GM19455 (cell line): ENCODE results near the gene MCHR2.

ENCODE experiments used
- ATAC-seq: cut with Tn5 transposase; IDR thresholded peaks from one replicate; pipeline ENCODE4 v1.9.1; 2021; ENCODE audit not compliant: unreplicated experiment

Gene MCHR2

DNA sequence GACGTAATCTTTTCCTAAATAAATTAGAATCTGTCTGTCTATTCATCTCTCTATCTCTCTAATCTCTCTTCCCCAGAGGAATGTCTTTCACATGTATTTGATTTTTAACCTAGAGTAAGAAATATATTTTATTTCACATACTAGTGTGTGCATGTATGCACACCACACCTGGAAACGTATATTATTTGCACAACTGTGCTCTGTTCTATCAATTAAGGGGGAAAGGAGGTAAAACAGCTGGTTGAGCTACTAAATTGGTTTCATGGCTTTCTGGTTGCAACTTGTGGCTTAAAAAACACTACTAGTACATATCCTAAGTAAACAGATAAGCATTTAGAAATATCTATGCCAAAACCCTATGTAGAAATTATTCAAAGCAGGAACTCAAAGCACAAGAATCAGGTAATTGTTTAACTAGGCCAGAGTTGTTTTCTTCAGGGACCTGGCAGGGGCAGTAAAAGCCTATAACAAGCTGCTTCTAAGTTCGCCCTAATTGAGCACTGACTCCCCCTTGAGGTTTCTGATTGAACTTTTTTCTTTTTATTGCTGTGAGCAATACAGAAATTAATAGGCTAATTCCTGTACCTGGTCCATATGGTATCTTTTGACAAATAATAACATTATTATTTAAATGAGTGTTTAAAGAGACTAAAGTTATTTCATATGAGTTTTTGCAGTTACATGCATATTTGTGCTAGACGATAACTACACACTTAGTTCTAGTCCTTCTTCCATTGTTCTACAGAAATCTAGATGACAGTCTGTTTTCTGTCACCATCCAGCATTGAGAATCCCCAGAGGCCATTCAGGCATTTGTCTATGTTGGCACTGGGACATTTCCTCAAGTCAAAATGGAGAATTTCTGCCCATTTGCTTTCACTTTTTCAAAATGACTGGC lies 88.6 kb downstream of the MCHR2 start:
- ATAC-seq: peak; percentile 81

DNA sequence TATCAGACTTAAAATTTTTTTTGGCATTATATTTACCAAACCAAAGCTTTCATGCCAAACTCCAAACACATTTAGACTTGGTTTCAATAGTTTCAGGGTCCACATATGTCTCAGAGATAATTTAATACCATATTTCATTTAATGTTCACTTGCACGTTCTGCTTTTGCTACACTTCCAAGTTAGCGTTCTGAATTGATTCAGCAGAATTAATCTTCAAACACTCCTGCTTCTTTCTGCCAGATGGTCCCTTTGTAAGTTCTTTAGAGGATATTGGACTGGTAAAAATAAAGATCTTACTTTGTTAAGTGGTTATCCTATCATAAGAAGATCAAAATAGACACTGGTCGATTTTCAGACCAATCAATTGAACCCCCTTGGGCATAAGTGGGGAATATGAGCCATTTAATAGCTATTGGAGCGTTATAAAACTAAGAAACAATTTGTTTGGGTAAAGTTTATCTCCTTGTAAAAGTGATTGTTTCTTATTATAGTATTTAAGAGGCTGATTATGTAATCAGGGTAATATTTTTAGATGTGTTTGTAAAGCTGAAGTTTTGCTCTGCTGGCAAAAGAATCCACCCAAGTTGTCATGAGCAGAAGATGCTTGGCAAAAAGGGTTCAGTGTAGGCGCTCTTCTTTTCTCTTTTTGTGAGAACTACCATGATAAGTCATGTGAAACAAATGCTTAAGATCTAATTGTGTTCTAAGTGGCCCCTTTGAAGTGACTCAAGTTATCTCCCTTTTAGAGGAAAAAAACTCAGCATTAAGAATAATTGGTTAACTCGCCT lies 92.2 kb downstream of the MCHR2 start:
- ATAC-seq: no peak

DNA sequence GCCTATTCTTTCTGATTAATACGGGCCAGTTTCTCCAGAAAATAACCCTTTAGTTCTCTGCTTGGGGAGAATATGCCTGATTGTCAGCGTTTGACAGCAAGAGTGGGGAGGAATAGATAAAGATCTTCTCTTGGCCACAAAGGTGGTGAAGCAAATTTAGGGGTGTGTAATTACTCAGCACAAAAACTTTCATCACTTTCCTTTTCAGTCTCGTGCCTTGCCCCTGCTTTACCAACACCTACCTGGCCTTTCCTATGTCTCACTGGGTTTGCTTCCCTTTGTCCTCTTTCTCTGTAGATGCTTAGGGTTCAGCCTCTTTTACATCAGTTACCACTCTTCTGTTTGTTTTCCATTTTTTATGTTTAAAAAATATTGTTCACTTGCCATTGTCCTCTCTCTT lies 99.2 kb downstream of the MCHR2 start:
- no peak for ATAC-seq

DNA sequence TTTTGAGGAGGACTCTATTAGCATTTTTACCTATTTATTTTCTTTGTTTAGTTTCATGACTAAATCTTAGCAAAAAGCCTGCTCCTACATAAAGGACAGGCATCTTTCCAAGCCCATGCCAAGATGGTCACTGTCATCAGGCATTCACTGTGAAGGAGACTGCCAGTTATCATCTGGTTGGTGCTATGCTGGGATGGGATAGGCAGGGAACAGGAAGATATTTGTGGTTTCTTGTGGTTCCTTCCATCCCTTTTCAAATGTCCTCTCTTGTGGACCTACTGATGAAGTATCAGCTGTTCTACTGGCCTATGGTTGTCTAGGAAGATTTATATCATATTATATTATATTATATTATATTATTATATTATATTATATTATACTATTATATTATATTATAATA lies 107.0 kb downstream of the MCHR2 start:
- no peak for ATAC-seq

DNA sequence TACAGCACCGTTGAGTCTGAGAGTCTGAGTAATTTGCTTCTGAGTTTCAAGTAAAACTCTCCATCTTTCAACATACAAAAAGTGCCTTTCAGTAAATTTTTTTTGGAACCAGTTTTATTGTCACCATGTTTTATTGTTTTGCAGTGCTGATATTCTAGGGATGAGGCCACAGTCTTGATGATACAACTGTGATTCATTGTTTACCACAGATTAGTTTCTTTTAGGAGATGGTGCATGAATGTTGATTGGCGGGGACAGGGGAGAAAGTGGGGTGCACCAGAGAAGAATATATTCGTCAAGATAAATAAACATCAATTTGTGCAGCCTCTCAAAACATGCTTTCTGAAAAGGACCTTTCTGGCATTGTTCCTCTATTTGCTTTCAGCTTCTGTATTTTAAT lies 109.0 kb downstream of the MCHR2 start:
- no peak for ATAC-seq

DNA sequence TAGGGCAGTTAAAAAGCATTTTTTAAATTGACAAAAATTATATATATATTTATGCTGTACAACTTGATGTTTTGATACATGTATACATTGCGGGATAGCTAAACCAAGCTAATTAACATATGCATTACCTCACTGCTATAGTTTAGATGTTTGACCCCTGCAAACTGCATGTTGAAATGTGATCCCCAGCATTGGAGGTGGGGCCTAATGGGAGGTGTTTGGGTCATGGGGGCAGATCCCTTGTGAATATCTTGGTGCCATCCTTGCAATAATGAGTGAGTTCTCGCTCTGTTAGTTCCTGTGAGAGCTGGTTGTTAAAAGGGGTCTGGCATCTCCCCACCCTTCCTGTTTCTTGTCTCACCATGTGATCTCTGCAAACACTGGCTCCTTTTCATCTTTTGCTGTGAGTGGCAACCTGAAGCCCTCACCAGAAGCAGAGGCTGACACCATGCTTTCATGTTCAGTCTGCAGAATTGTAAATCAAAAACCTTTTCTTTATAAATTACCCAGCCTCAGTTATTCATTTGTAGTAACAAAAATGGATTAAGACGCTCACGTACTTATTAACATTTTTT lies 111.8 kb downstream of the MCHR2 start:
- no peak for ATAC-seq

DNA sequence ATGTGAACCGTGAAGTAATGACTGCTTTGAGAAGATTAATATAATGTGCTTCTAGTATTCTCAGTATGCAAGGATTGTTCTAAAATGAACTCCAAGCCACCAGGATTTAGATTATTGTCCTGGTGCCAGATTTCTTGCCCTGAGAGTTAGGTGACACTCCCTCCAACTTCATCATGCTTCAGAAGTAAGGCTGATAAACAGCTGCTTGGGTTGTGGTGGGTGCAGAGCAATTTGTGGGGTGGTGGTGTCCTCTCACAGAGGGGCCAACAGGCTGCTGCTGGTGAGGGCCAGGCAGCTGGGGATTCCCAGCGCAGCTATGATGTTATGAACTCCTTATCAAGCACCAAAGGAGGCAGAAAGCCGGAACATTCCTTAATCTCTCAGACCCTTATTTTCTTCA lies 114.6 kb downstream of the MCHR2 start:
- no peak for ATAC-seq

DNA sequence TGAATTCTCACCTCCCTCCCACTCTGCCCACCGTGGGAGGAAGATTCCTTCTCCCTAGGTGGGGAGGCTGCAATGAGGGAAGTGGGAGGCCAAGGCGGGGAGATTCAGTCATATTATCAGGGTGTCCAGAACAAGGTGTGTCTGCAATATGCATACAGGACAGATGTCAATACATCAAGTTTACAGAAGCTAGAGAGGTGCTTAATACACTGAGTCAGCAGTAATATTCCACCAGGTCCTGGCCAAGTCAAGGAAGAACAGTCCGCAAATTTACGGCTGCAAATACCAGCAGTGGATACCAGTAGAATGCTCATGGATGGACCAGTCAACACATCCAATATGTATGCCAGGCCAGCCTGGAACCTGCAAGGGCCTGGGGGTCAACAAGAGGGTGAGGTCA lies 119.0 kb downstream of the MCHR2 start:
- no peak for ATAC-seq

DNA sequence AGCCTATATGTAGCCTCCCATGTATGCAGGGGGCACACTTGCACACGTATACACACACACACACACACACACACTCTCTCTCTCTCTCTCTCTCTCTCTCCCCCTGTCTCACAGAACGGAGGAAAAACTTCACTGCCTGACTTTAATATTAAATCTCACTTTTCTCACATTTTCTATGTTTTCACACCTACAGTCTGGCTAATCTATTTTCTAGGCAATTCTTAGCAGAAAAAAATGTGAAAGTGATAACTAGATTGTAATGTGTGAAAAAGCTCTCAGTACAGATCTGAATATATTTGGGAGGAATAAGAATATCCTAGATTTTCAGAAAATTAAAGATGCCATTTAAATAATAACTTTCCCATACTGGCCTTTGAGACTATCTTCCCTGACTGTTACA lies 120.9 kb downstream of the MCHR2 start:
- no peak for ATAC-seq

DNA sequence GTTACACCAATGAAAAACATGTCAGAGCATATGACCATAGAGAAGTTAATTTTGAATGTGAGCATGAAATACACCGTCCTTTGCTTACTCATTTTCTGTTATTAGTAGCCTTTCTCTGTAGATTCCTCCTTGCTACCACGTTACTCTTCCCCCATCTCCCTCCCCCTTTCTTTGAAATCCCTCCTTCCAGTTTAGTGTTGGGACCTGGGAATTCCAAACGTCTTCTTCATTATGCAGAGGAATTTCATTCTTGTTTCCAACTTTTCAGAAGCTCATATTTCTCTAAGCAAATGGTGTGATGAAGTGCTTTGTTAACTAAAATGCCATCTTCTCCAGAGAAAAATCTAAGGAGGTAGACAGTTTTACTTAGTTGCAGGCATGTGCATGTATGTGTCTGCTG lies 122.4 kb downstream of the MCHR2 start:
- ATAC-seq: no peak
